Measurements from ENCODE around the gene USP17L15.
"Not testable (repeated sequence)": the region's sequence is repeated elsewhere in the genome, so short reads cannot be mapped to it uniquely, and the experiment has no call there.

GRCh38 chr4:9257824-9258223 lies 23.6 kb downstream of the USP17L15 start, which contains the start of gene USP17L20:
- not testable (repeated sequence) for TF ChIP-seq SMC3 (conservative IDR thresholded peaks at IDR 0.05; ENCODE audit: poor library complexity); EP300 (conservative IDR thresholded peaks at IDR 0.05; ENCODE audit: poor library complexity, severe bottlenecking); POLR2AphosphoS5 (IDR thresholded peaks at IDR 0.05); CTCF (IDR thresholded peaks at IDR 0.05; ENCODE audit: poor library complexity, severe bottlenecking); EZH2 (IDR thresholded peaks at IDR 0.05; ENCODE audit: borderline replicate concordance, insufficient read depth, low read length, poor library complexity, severe bottlenecking)
